Measurements from ENCODE around the gene VSIG10L.

The VSIG10L gene

GRCh38 chr19:51318687-51319648 is 23.0 kb downstream of the VSIG10L start:
- DNase-seq (ENCODE audit: low read depth in 2 of 2, low spot score in 1 of 2), result no peak

- no peak for DNase-seq (ENCODE audit: low read depth in 2 of 2, low spot score in 1 of 2)
These were observed 24.0 kb downstream of the VSIG10L start for GRCh38 chr19:51317968-51318367.

GRCh38 chr19:51317376-51317775 is 24.6 kb downstream of the VSIG10L start:
- no peak for DNase-seq (ENCODE audit: low read depth in 2 of 2, low spot score in 1 of 2)

GRCh38 chr19:51316688-51317087 is 25.3 kb downstream of the VSIG10L start:
- DNase-seq (ENCODE audit: low read depth in 2 of 2, low spot score in 1 of 2), result no peak

- no peak for DNase-seq (ENCODE audit: low read depth in 2 of 2, low spot score in 1 of 2)
These were observed 30.3 kb downstream of the VSIG10L start, which contains the start of gene IGLON5 for GRCh38 chr19:51311351-51312257. IGLON5 (plus strand) TSS chr19:51311644; CDS start chr19:51311848, 204 bp downstream.

- no peak for DNase-seq (ENCODE audit: low read depth in 2 of 2, low spot score in 1 of 2)
These were observed 36.5 kb downstream of the VSIG10L start for GRCh38 chr19:51305479-51305878.

GRCh38 chr19:51301266-51301665 is 40.7 kb downstream of the VSIG10L start:
- no peak for DNase-seq (ENCODE audit: low read depth in 2 of 2, low spot score in 1 of 2)

GRCh38 chr19:51297406-51297805 is 44.5 kb downstream of the VSIG10L start:
- no peak for DNase-seq (ENCODE audit: low read depth in 2 of 2, low spot score in 1 of 2)

GRCh38 chr19:51296336-51297093 is 45.4 kb downstream of the VSIG10L start:
- DNase-seq (ENCODE audit: low read depth in 2 of 2, low spot score in 1 of 2), result no peak

- no peak for DNase-seq (ENCODE audit: low read depth in 2 of 2, low spot score in 1 of 2)
These were observed 46.4 kb downstream of the VSIG10L start for GRCh38 chr19:51295382-51296126.

GRCh38 chr19:51294977-51295375 is 47.0 kb downstream of the VSIG10L start:
- DNase-seq (ENCODE audit: low read depth in 2 of 2, low spot score in 1 of 2), result no peak

- no peak for DNase-seq (ENCODE audit: low read depth in 2 of 2, low spot score in 1 of 2)
These were observed 47.5 kb downstream of the VSIG10L start for GRCh38 chr19:51294211-51294976.

GRCh38 chr19:51293571-51294210 is 48.2 kb downstream of the VSIG10L start:
- DNase-seq (ENCODE audit: low read depth in 2 of 2, low spot score in 1 of 2), result no peak

- no peak for DNase-seq (ENCODE audit: low read depth in 2 of 2, low spot score in 1 of 2)
These were observed 49.0 kb downstream of the VSIG10L start for GRCh38 chr19:51292971-51293370.

- no peak for DNase-seq (ENCODE audit: low read depth in 2 of 2, low spot score in 1 of 2)
These were observed 52.3 kb downstream of the VSIG10L start for GRCh38 chr19:51289635-51290034.

- no peak for DNase-seq (ENCODE audit: low read depth in 2 of 2, low spot score in 1 of 2)
These were observed 56.3 kb downstream of the VSIG10L start for GRCh38 chr19:51285682-51286081.

- DNase-seq (ENCODE audit: low read depth in 2 of 2, low spot score in 1 of 2), result no peak
These were observed 59.6 kb downstream of the VSIG10L start for GRCh38 chr19:51282335-51282734.
